Superior temporal gyrus (tissue), 1 donor: ENCODE data around the gene C3orf20.

Experiments used
- DNase-seq: peaks from one replicate; pipeline ENCODE4 v3.0.0-alpha.2; 2016; ENCODE audit errors: extremely low spot score

C3orf20 gene

GRCh38 chr3:14814411-14814871 is 139.5 kb downstream of the C3orf20 start:
- no peak for DNase-seq

- no peak for DNase-seq
Observed at GRCh38 chr3:14816359-14816758, 141.4 kb downstream of the C3orf20 start.

GRCh38 chr3:14818804-14819500 is 144.0 kb downstream of the C3orf20 start, which contains the start of gene FGD5:
FGD5 (plus strand) TSS chr3:14818962; CDS start chr3:14819072, 110 bp downstream.
- no peak for DNase-seq

GRCh38 chr3:14819671-14820070 is 144.7 kb downstream of the C3orf20 start:
- DNase-seq, result no peak

GRCh38 chr3:14820156-14820555 is 145.2 kb downstream of the C3orf20 start:
- no peak for DNase-seq

GRCh38 chr3:14821151-14821550 is 146.2 kb downstream of the C3orf20 start:
- DNase-seq, result no peak

- DNase-seq, result no peak
Observed at GRCh38 chr3:14822134-14822533, 147.2 kb downstream of the C3orf20 start.
